ENCODE measurements around the gene KRT40.

GRCh38 chr17:40992666-40993065 lies 8.5 kb upstream of the KRT40 start:
- TF ChIP-seq, protein P1, sequence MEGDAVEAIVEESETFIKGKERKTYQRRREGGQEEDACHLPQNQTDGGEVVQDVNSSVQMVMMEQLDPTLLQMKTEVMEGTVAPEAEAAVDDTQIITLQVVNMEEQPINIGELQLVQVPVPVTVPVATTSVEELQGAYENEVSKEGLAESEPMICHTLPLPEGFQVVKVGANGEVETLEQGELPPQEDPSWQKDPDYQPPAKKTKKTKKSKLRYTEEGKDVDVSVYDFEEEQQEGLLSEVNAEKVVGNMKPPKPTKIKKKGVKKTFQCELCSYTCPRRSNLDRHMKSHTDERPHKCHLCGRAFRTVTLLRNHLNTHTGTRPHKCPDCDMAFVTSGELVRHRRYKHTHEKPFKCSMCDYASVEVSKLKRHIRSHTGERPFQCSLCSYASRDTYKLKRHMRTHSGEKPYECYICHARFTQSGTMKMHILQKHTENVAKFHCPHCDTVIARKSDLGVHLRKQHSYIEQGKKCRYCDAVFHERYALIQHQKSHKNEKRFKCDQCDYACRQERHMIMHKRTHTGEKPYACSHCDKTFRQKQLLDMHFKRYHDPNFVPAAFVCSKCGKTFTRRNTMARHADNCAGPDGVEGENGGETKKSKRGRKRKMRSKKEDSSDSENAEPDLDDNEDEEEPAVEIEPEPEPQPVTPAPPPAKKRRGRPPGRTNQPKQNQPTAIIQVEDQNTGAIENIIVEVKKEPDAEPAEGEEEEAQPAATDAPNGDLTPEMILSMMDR (IDR thresholded peaks at IDR 0.05): no peak
- no peak for TF ChIP-seq EZH2 (IDR thresholded peaks at IDR 0.05; ENCODE audit: borderline replicate concordance, insufficient read depth, low read depth, low read length, poor library complexity, severe bottlenecking)
